Fibroblast of skin of back (primary cell): ENCODE results near the gene SEMA4C.
"Not testable (repeated sequence)": the region's sequence is repeated elsewhere in the genome, so short reads cannot be mapped to it uniquely, and the experiment has no call there.

ENCODE experiments used
- DNase-seq: peaks from one replicate; pipeline ENCODE4 v3.0.0-alpha.2; 2013

The SEMA4C gene

DNA sequence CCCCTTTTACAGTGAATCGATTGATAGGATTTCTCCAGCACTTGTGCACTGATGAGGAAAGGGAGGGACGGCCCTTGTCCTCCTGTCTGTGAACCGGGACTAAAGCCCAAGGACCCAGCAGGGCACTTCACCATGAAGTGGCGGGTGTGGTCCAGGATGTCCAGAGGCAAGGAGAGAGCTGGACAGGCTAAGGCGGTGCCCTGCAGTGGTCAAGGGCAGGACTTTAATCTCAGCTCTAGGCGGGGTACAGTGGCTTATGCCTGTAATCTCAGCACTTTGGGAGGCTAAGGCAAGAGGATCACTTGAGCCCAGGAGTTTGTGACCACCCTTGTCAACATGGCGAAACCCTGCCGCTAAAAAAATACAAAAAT lies 28.2 kb upstream of the SEMA4C start:
- no peak for DNase-seq

DNA sequence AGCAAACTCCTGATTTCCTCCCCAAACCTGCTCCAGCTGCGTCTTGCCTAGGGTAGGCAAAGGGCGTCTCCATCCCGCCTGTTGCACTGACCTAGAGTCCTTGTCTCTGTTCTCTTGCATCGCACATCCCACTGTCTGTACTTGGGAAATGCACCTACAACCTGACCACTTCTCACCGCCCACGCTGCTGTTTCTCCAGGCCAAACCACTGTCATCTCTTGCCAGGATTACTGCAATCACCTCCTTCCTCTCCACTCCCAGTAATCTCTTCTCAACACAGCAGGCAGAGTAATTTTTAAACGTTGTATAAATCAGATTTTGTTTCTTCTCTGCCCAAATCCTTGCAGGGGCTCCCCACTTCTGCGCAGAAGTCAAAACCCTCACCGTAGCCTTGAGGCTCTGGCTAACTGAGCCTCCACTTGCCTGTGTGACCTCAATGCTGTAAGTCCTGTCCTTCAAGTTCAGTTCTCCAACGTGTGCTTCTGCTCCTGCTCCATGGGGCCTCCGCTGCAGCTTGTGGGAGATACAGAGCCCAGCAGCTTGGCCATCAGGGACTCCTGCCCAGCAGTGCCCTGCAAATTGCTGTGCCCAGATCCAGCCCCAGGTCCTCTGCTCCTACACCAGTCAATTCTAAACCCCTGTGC lies 27.7 kb upstream of the SEMA4C start:
- no peak for DNase-seq

DNA sequence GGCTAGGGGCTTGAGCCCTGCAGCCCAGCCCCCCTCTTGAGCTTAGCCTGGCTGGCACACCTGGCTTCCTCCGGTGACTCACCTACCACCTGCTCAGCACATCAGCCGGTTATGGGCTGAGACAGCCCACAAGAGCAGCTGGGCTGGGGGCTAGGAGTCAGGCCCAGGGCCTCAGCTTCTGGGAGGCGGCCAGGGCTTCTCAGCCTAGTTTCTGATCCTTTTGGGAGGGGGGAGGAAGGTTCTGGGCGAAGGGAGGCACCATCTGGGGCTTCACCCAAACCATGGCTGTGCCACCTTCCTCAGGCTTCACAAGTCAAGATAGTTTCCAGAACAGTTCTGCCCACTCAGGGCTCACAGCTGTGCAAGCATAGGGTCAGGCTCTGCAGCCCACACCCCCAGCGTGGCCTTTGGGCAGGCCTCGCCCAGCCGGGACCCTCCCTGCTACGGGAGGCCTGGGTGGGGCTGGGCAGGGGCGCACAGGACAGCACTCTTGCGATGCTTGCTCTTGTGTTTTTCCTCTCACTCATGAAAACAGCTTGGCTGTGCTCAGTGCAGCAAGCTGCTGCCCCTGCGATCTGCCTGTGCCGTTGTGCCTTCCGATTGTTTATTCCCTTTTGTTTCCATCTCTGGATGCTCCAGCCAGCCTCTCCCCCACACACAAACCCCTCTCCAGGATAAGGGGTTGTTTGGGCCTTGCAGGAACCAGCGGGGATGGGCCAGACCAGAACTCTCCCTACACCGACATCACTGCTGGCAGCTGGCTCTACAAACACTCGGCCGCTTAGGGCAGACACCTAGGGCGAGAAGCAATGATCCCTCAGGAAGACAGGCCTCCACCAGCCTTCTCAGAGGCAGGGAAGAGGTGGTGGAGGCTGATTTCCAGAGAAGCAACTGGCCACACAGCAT lies 26.1 kb upstream of the SEMA4C start:
- no peak for DNase-seq

DNA sequence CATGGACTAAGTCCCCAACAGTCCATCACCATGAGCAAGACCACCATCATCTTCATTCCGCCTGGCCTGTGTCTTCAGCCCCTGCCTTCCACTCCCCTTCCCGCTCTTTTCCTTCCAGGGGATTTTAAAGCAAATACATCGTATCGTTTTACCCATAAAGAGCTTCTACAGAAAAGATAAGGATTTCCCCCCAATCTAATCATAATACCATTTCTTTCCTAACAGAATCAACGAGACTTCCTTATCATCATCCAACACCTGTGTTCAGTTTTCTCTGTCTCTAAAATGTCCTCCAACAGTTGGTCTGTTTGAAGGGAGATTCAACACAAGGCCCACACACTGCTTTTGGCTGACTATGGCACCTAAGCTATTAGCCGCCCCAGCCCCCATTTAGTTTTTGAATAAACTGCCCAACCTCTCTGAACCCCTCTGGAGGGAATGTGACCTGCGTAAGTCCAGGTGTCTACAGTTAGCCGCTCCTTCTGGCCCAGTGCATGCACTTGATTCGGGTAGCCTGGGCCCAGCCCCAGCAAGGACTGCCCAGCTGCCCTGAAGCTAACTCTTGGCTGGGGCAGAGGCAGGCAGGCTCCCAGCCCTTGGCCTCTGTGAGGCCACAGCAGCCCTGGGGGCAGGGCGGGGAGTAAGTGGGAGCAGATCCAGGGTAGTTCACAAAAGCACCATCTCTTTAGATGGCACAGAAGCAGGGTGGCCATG lies 25.3 kb upstream of the SEMA4C start:
- no peak for DNase-seq

DNA sequence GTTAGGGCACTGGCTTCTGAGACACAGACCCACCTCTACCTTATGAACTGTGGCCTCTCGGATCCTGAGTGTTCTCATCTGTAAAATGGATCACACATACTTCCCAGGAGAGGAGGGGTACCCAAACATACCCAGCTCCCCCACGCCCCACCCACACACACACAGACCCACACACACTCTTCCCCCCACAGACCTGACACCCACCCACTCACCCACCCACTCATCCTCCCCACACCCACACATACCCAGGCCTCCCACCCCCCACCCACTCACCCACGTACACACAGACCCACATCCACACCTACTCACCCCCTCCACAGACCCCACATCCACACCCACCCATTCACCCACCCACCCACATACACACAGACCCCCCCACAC lies 24.3 kb upstream of the SEMA4C start:
- no peak for DNase-seq

DNA sequence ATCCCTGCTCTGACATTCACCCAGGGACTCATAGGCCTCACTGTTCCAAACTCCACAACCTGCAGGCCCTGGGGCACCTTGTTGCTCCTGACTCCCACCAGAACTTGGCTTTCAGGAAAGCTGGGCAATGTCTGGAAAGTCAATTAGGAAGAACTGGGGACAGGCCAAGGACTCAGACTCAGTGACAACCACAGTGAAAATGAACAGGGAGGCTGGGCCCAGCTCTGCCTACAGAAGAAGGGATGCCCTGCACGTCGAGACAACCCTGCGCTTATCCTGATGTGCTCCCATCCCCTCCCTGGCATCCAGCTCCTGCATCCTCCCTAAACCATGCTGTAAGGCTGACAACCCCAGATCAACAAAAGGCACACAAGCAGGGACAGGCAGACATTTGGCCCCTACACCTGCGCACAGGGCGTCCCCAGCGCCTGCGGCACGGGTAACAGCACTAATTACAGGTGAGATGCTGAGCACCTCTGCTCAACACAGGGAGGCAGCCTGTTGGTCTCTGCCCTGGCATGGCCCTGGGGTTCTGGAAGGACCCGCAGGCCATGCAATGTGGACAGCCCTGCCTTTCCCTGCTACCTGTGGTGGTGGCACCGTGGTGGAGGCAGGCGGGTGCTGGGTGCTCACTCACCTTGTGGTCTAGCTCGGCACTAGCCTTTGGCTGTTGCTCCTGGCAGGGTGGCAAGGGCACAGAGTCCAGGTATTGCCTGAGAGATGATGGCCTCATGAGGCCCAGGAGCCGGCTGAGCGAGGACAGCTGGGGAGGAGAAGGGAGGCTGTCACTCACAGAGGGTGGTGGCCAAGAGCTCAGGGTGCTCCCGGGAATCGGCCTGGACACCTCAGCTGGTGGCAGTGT lies 23.6 kb upstream of the SEMA4C start:
- no peak for DNase-seq

DNA sequence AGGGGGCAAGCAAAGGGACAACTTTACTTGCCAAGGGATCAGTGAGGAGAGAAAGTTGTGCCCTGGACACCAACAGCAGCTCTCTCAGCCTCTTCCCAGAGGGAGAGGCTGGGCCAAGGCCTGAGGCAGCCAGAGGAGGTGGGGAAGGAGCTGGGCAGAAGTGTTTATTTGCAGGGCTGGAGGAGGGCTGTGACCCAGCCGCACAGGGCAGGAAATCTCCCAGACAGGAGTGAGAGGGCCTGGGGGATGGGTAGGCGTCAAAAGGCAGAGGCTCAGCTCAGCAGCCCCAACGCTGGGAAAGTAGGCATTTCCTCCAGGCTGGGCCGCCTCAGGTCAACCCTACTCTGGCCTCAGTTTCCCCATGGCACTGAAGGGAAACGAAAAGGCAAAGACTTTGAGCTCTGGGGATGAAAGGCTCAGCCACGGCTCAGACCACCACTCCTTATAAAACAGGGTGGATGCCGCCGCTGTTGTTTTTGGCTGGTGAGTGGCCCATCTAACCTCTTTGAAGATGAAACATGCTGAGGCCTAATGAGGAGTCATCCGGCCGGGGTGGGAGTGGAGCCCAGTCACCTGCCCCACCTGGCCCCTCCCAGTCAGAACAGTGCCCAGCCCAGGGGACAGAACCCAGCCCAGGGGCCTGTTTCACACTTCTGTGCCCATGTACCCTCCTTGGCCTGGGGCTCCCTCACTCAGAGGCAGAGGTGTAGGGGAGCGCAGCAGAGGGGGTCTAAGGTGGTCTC lies 21.9 kb upstream of the SEMA4C start:
- DNase-seq: peak; percentile 43

DNA sequence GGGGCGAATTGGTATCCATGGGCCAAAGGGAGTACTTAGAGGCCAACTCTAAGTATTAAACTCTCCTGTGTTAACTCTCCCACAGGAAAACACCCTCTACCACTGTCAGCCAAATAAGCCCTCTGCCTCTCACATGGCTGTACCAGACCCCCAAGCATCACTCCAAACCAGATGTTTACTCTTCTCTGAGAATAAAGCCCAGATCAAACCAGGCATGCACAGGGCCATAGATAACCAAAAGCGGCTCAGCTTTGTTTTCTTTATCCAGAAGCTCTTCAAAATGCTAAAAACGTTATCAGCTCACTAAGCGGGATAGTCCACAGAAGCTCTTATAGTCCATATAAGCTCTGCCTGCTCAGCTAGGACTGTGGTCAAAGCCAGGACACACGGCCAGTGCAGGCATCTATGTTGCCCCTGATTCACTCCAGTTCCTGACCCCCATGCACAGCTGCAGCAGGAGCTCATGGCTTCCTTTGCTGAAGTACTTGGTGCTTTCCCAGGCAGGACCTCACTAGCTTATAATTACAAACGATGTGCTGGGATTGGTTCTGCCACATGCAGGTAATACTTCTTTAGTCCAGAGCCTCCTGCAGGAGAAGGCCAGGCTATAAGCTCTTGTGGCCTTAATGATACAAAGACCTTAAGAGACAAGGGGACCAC lies 21.0 kb upstream of the SEMA4C start:
- DNase-seq: no peak

DNA sequence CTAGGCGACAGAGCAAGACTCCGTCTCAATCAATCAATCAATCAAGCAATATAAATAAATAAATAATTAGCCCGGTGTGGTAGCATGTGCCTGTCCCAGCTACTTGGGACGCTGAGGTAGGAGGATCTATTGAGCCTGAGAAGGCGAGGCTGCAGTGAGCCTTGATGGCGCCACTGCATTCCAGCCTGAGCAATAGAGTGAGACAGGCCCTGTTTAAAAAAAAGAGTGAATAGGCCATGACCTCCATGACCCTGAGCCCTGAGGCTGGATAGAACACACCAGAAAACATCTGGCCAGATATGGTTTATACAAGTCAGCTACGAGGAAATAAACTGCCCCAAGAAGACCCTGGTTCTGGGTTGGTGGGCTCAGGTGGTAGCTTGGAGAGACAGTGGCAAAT lies 20.4 kb upstream of the SEMA4C start:
- DNase-seq: no peak

DNA sequence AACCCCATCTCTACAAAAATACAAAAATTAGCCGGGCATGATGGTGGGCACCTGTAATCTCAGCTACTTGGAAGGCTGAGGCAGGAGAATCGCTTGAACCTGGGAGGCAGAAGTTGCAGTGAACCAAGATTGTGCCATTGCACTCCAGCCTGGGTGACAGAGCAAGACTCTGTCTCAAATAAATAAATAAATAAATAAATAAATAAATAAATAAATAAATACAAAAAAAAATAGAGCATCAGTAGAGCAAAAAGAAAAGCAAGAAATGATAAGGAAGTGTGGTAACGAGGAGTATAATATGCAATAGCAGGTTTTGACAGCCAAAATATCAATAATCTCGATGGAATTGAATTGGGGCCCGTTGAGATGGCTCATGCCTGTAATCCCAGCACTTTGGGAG lies 19.6 kb upstream of the SEMA4C start:
- not testable (repeated sequence) for DNase-seq

DNA sequence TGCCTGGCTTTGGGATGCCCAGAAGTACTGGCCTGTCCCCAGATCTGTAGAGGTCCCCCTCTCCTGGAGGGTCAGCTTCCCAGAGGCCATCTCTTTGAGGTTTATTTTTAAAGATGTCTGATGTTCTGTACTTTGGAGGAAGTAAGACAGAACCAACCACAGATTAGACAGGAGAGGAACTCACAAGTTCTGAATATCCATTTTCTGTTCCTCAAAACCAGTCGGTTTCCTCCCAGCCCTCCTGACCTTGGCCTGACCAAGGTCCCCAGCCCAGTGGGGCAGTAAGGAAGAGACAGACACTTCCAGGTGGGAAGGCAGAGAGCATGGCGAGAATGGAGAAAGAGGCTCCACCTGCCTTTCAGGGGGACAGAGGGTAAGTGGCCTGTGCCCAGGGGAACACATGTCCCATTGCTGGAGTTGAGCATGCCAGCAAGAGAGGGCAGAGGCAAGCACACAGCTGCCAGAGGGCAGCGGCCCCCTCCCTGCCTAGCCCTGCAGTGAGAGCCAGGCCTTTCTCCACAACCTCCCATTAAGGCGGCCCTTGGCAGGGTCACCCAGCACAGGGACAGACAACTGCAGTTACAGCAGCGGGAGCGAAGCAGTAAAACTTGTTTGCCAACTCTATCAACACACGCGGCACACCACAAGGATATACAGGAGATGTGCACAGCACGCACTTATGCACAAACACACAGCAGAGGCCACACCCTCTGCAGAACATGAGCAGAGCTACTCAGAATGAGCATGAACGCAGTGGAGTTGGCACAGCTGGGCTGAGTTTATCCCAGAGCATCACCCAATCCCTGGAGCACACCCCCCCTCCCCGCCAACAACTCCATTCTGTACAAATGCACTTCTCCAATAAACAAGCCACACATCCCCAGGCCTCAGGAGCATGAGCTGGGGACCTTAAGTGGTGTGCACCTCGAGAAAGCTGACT lies 18.5 kb upstream of the SEMA4C start:
- no peak for DNase-seq

DNA sequence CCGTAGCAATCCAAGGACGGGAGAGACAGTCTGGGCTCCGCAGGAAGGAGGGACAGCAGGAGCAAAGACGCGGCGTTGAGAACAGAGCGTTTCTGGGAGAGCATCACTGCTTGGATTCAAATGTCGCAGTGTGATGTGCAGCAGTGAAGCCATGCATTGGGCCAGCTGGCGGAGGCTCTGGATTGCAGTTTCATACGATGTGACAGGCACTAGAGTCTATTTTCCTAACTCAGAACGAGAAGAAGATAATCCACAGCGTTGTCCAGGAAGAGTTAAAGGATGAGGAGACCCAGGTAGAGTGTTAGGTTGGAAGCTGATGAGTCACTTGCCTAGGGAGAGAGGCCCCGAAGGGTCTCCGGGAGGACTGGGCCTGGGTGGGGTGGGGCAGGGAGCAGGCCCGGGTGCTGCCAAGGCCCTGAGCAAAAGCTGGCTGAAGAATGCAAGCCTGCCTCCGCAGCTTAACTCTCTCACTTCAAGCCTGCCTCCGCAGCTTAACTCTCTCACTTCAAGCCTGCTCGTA lies 17.7 kb upstream of the SEMA4C start:
- DNase-seq: no peak

DNA sequence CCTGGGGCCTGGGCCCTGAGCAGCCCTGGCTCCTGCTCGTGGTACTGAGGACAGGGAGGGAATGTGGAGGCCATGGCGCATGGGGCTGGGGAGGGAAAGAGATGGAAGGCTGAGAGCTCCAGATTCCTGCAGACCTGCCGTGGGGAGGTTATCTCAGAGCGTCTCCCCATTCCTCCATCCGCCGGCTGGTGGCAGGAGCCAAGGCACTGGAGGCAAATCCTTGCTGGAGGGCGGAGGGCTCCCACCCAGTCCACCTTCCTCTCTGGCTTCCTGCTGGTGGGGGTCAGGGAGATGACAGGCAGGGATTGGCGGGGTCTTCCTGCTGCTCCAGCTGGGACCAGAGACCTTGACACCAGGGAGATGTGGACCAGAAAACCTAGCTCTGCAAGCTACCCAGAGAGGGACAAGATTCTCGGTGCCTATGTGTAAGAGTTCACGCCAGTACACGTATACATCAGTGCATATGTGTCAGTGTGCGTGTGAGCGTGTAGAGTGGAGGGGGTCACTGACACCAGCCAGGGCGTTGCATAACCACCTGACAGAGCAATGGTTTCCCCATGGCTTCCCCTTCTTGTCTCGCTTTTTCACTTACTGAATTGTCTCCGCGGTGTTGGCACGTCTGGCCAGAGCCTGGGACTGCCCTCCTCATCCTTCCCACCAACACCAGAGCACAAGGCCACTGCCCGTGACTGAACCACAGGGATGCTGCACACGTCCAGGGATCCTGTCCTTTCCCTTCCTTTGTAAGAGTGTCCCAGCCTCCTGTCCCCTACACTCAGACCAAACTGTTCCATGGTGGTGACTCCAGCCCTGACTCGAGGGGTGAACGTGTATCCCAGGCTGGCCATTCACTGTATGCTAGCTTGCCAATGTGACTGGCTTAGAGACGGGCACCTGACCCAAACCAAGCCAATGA lies 15.8 kb upstream of the SEMA4C start:
- DNase-seq: no peak

DNA sequence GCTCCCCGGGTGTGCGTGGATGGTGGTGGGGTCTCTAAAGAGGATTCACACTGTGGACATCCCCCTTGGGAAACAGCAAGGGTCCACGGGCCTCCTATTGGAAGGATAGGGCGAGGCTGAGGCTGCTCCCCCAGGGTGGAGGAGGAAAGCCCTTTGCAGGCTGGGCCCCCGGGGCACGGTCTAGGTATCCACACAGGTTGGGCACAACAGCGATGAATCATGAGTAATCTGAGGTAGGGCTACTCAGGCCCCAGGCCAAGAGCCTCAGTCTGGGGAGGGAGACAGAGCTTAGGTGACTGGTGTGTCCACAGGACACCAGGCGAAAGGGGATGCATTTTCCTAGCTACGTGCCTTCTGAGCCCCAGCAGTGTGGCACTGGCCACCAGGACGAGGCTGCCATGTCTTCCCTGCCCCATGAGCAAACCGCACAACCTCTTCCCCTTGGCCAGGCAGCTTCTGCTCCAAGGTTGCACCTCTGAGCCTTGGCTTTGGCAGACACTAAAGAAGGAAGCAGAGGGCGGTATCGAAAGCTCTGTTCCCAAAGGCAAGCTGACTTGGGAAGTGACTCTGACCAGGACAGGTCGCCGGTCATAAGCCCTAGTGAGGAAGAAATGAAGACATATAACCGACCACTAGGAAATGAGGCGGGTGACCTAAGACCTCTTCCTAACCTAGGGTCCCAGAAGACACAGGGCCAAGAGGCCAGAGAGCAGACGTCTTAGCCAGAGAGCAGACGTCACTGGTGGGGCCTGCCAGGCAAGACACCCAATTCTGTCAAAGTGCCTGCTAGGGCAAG lies 14.6 kb upstream of the SEMA4C start:
- no peak for DNase-seq

DNA sequence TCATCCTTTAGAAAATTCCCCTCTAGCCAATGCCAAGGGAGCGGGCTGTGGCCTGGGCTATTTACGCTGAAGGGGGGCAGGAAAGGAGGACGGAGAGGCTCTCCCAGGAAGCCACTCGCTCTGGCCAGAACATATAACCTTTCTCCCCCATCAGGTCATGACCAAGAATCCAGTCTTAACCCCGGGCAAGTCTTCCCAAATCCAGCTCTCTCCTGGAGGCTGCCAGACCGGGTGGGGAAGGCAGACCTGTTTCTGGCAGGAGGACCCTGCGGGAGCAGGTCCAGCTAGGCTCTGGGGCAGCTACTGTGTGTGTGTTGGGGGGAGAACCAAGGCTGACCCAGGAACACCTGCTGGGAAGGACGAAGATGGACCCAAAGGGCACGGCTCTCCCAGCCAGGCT lies 13.4 kb upstream of the SEMA4C start:
- no peak for DNase-seq

DNA sequence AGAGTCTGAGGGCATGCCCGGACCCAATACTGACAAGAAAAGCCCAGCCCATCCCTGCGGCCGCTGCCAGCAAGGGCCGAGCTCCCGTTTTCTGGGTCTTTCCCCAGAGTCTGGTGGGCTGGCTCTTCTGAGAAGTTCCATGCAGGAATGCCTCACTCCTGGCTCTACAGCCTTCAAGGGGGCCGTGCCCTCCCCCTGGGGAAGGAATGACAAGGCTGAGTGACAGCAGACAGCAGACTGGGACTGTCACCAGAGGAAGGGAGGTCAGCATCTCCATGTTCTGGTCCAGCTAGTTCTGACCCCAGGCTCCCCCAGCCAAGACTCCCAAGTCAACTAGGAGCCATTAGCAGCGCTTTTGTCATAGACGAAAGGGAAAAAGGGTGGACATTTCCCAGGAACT lies 13.0 kb upstream of the SEMA4C start:
- DNase-seq: no peak

DNA sequence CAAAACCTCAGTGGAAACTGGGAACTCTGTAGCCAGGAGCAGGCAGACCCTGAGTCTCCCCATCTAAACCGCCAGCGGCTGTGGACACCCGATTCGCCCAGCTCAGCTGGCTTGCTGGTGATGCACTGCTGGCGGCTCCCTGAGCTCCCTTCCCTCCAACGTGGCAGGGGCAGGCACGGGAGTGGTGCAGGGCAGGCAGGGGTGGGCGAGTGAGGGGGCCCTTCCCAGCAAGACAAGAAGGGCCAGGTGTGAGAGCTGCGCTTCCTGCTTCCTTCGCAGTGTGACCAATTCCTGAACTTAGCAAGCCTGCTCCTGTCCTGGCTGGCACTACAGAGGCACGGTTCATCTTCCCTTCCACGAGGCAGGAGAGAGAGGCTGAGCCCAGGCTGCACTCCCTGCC lies 12.3 kb upstream of the SEMA4C start:
- DNase-seq: no peak
